SK-N-SH (cell line): ENCODE results near the gene HLA-DQA2. TPM values are rescaled to one million over a fixed set of nuclear protein-coding genes. Genes with fewer than 3 reads are reported as not detected.

Experiments
- CTCF ChIA-PET: fragments of 300-600, 350-600 bp; formaldehyde crosslinking; extraction: SDS; loops from one replicate; lab custom pipeline; 2021; lab: Yijun Ruan, JAX
- POLR2A ChIA-PET: fragments of 350-600 bp; sonication (Branson Sonifier 250); formaldehyde crosslinking; extraction: SDS; loops from one replicate; lab custom pipeline; 2020; ENCODE audit warnings: antibody characterized with exemption, inconsistent platforms; lab: Yijun Ruan, JAX
- DNase-seq: peaks from one replicate; pipeline ENCODE4 v3.0.0; 2012
- H2AFZ ChIP-seq: fragments of 200-600 bp; sonication (generic); 2 replicates; pipeline ENCODE4 v1.8.1; 2016; ENCODE audit warnings: antibody characterized with exemption, mild to moderate bottlenecking, low read depth
- H3F3A ChIP-seq: fragments of 200-600 bp; sonication (generic); replicated peaks from 2 replicates; pipeline ENCODE3; 2016; ENCODE audit warnings: antibody characterized with exemption, mild to moderate bottlenecking; ENCODE audit not compliant: insufficient read depth
- H3K27ac ChIP-seq, 2 experiments: fragments of 200-500 bp in 1 of 2; fragments of 200-600 bp in 1 of 2; sonication (Bioruptor generic) in 1 of 2; sonication (generic), shearing (Covaris generic) in 1 of 2; 2 replicates each; pipeline versions ENCODE4 v1.5.1 to v1.6.1; 2014 to 2016; ENCODE audit warnings: low read depth in 2 of 2, inconsistent platforms in 1 of 2, low read length in 1 of 2, mild to moderate bottlenecking in 1 of 2, mixed read lengths in 1 of 2
- H3K27me3 ChIP-seq: fragments of 200-600 bp; sonication (generic), shearing (Covaris generic); 2 replicates; pipeline ENCODE4 v1.6.1; 2016; ENCODE audit warnings: mixed run types; ENCODE audit not compliant: insufficient read depth
- H3K36me3 ChIP-seq, 2 experiments: fragments of 200-500 bp in 1 of 2; fragments of 200-600 bp in 1 of 2; sonication (Bioruptor generic) in 1 of 2; sonication (generic) in 1 of 2; replicated peaks in 1 of 2; 2 replicates each; pipeline versions ENCODE3 to v1.5.1; 2014 to 2016; ENCODE audit warnings: low read length in 1 of 2, mild to moderate bottlenecking in 1 of 2; ENCODE audit not compliant: insufficient read depth in 2 of 2, control insufficient read depth in 1 of 2
- H3K4me1 ChIP-seq, 2 experiments: fragments of 200-500 bp in 1 of 2; fragments of 200-600 bp in 1 of 2; sonication (Bioruptor generic) in 1 of 2; sonication (generic), shearing (Covaris generic) in 1 of 2; 2 replicates each; pipeline versions ENCODE4 v1.5.1 to v1.6.1; 2014 to 2016; ENCODE audit warnings: low read depth in 1 of 2, low read length in 1 of 2, mixed run types in 1 of 2; ENCODE audit not compliant: insufficient read depth in 2 of 2, control insufficient read depth in 1 of 2
- H3K4me2 ChIP-seq: fragments of 200-600 bp; sonication (generic), shearing (Covaris generic); 2 replicates; pipeline ENCODE4 v1.6.1; 2017; ENCODE audit warnings: mixed run types
- H3K4me3 ChIP-seq, 2 experiments: fragments of 200-500 bp in 1 of 2; fragments of 200-600 bp in 1 of 2; sonication (Bioruptor generic) in 1 of 2; sonication (generic), shearing (Covaris generic) in 1 of 2; 2 replicates each; pipeline versions ENCODE4 v1.5.1 to v1.8.1; 2014 to 2016; ENCODE audit warnings: low read depth in 2 of 2, inconsistent platforms in 1 of 2, low read length in 1 of 2, mild to moderate bottlenecking in 1 of 2, mixed read lengths in 1 of 2, moderate library complexity in 1 of 2
- H3K79me2 ChIP-seq: fragments of 200-600 bp; sonication (generic); 2 replicates; pipeline ENCODE4 v1.8.1; 2017; ENCODE audit warnings: mild to moderate bottlenecking; ENCODE audit not compliant: insufficient read depth
- H3K9ac ChIP-seq: fragments of 200-600 bp; sonication (generic); 2 replicates; pipeline ENCODE4 v1.6.1; 2017; ENCODE audit warnings: mixed run types
- H3K9me2 ChIP-seq: fragments of 200-600 bp; sonication (generic); 2 replicates; pipeline ENCODE4 v1.6.1; 2017; ENCODE audit warnings: mixed run types
- H3K9me3 ChIP-seq: fragments of 200-600 bp; sonication (generic); 2 replicates; pipeline ENCODE4 v1.6.1; 2017; ENCODE audit warnings: mixed run types, mild to moderate bottlenecking, moderate library complexity
- H4K20me1 ChIP-seq: fragments of 200-600 bp; sonication (generic); 2 replicates; pipeline ENCODE4 v1.6.1; 2017; ENCODE audit warnings: mild to moderate bottlenecking, mixed run types; ENCODE audit not compliant: insufficient read depth
- CHD2 ChIP-seq: fragments of 150-350 bp; IDR thresholded peaks from 2 replicates; pipeline ENCODE4 v1.6.1; 2018; ENCODE audit warnings: low read length; ENCODE audit not compliant: partially characterized antibody
- FOSL2 ChIP-seq: IDR thresholded peaks from 2 replicates; pipeline ENCODE4 v1.4.0; 2012; ENCODE audit warnings: low read depth, mild to moderate bottlenecking, moderate library complexity, borderline replicate concordance
- FOXJ3 ChIP-seq: sonication (generic); formaldehyde crosslinking; IDR thresholded peaks from 2 replicates; pipeline ENCODE4 v1.5.1; 2020; ENCODE audit warnings: mild to moderate bottlenecking, missing genetic modification reagents
- GATA2 ChIP-seq: sonication (generic); formaldehyde crosslinking; IDR thresholded peaks from 2 replicates; pipeline ENCODE4 v1.5.0; 2020; ENCODE audit warnings: mild to moderate bottlenecking, missing genetic modification reagents
- MEF2A ChIP-seq: IDR thresholded peaks from 2 replicates; pipeline ENCODE4 v1.4.0; 2012; ENCODE audit warnings: low read depth, borderline replicate concordance
- NRF1 ChIP-seq: IDR thresholded peaks from 2 replicates; pipeline ENCODE4 v1.6.1; 2012; ENCODE audit warnings: low read depth, mild to moderate bottlenecking, low read length
- POLR2AphosphoS5 ChIP-seq: IDR thresholded peaks from 2 replicates; pipeline ENCODE4 v1.6.1; 2012; ENCODE audit warnings: low read depth, low read length
- RAD21 ChIP-seq: IDR thresholded peaks from 2 replicates; pipeline ENCODE4 v1.6.1; 2012; ENCODE audit warnings: mild to moderate bottlenecking, low read length
- RCOR1 ChIP-seq: fragments of 150-350 bp; IDR thresholded peaks from 2 replicates; pipeline ENCODE4 v1.6.1; 2017; ENCODE audit warnings: antibody characterized with exemption, low read length
- RXRA ChIP-seq: IDR thresholded peaks from 2 replicates; pipeline ENCODE4 v1.4.0; 2012; ENCODE audit warnings: low read depth, mild to moderate bottlenecking, borderline replicate concordance
- SIN3A ChIP-seq: IDR thresholded peaks from 2 replicates; pipeline ENCODE4 v1.6.1; 2012; ENCODE audit warnings: low read depth, mild to moderate bottlenecking, low read length, moderate library complexity, borderline replicate concordance
- SMC3 ChIP-seq: IDR thresholded peaks from 2 replicates; pipeline ENCODE4 v1.6.1; 2012; ENCODE audit warnings: low read depth, low read length, improper control_type of control experiment
- TEAD4 ChIP-seq: IDR thresholded peaks from 2 replicates; pipeline ENCODE4 v1.4.0; 2012; ENCODE audit warnings: mild to moderate bottlenecking, borderline replicate concordance; ENCODE audit not compliant: insufficient read depth
- YY1 ChIP-seq: IDR thresholded peaks from 2 replicates; pipeline ENCODE4 v1.4.0; 2012; ENCODE audit warnings: low read depth, mild to moderate bottlenecking
- WGBS: methylation state at CpG from one replicate; pipeline ENCODE4 v1.1.6; 2017; ENCODE audit warnings: low lambda C conversion rate; 5-methylcytosine and 5-hydroxymethylcytosine counted together
- polyA plus RNA-seq, 3 experiments: library from polyadenylated mRNA; depleted of rRNA; stranded (reverse); fragments of >200 nt; gene quantifications; 2 replicates each; pipeline ENCODE4 v1.2.3, GENCODE V29; 2012
- TF ChIP-seq, protein P1 (sequence below): IDR thresholded peaks from 2 replicates; pipeline ENCODE4 v1.4.0; 2012; ENCODE audit warnings: low read depth
- TF ChIP-seq, protein P2 (sequence below): IDR thresholded peaks from 2 replicates; pipeline ENCODE4 v1.4.0; 2012; ENCODE audit warnings: low read depth, borderline replicate concordance
- TF ChIP-seq, protein P3 (sequence below): fragments of 150-350 bp; IDR thresholded peaks from 2 replicates; pipeline ENCODE4 v1.6.1; 2017; ENCODE audit warnings: antibody characterized with exemption, low read length, low read depth, borderline replicate concordance
- TF ChIP-seq, protein P4 (sequence below): IDR thresholded peaks from 2 replicates; pipeline ENCODE4 v1.4.0; 2012; ENCODE audit warnings: low read depth, borderline replicate concordance
- TF ChIP-seq, protein P5 (sequence below): fragments of 150-350 bp; IDR thresholded peaks from 2 replicates; pipeline ENCODE4 v1.6.1; 2016; ENCODE audit warnings: mild to moderate bottlenecking, low read depth, low read length
- TF ChIP-seq, protein P6 (sequence below): IDR thresholded peaks from 2 replicates; pipeline ENCODE4; 2012

The HLA-DQA2 gene
- polyA plus RNA-seq, 1 of the 3 experiments (the other 2 are of a cell fraction) = not detected

DNA sequence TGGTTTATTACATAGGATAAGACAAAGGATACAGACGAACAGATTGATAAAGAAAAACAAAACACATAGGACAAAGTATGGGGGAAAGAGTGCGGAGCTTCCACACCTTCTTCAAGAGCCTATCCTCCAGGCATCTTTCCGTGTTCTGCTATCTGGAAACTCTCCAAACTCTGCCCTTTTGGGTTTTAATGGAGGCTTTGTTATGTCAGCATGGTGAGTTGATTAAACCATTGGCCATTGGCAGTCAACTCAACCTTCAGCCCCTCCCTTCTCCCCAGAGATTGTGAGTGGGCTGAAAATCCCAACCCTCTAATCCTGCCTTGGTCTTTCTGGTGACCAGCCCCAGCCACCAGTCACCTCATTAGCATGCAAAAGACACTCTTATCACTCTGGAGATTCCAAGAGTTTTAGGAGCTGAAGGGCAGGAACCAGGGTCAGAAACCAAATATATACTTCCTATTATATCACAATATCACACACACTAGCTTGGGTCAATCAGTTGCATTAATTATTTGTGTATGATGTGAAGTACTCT is 51.8 kb downstream of the HLA-DQA2 start:
- Histone ChIP-seq H4K20me1 (no peaks in the 10 kb centered on the region), H3K79me2 (no peaks in the 10 kb centered on the region), H3K9ac (no peak overlapping the region), H3F3A (no peaks in the 10 kb centered on the region), H3K4me2 (no peak overlapping the region), H3K4me3 (no peak overlapping the region), H3K27me3 (peaks cover 56% of the 10 kb centered on the region; the same call in 1 of the 2 replicates), H3K4me1 (no peaks in the 10 kb centered on the region; a peak in 1 of 4 replicates), H3K9me3 (no peaks in the 10 kb centered on the region), H3K9me2 (no peaks in the 10 kb centered on the region), H3K36me3 (no peaks in the 10 kb centered on the region), H3K27ac (no peak overlapping the region), H2AFZ (no peak overlapping the region)
- 2% methylated on average over 3 of the region's 3 CpGs for WGBS
- no peak for TF ChIP-seq SMC3
- TF ChIP-seq MEF2A = no peak
- no peak for TF ChIP-seq RXRA
- TF ChIP-seq, protein P1, sequence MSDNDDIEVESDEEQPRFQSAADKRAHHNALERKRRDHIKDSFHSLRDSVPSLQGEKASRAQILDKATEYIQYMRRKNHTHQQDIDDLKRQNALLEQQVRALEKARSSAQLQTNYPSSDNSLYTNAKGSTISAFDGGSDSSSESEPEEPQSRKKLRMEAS = no peak
- no peak for DNase-seq
- POLR2A ChIA-PET = no interaction called here
- CTCF ChIA-PET = interaction anchor here (0.8 to 2.6 kb wide), 3 partner anchors 9 to 379 kb away, joined by 3 to 10 read pairs (median 3); no protein-coding TSS in a partner anchor

DNA sequence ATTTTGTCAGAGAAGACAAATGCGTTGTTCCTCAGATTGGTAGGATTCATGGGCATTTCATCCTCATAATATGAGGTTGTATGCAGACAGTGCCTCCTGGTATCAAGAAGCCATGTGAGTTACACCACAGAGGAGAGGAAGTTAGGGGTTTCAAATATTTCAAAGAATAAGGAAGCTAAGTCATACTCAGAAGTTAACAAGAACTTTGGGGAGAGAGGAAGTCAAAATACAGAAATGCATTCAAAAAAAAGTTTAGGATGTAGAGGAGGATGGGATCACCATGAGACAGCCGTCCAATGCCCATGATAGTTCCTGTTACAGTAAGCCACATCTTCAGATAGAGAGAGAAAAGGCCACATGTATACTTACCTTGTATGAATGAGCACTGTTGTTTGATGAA is 53.3 kb downstream of the HLA-DQA2 start:
- H3K27ac ChIP-seq = no peak overlapping the region
- ChIA-PET POLR2A (no interaction called here), CTCF (interaction anchor here (0.5 to 2.6 kb wide), 4 partner anchors 9 to 562 kb away, joined by 3 to 10 read pairs (median 3); no protein-coding TSS in a partner anchor)
- 6% methylated on average over 2 of the region's 2 CpGs for WGBS
- no peaks in the 10 kb centered on the region for H3K9me2 ChIP-seq
- no peaks in the 10 kb centered on the region; a peak in 1 of 4 replicates for H3K4me1 ChIP-seq
- no peak overlapping the region for H3K9ac ChIP-seq
- no peaks in the 10 kb centered on the region for H3F3A ChIP-seq
- H3K9me3 ChIP-seq = no peaks in the 10 kb centered on the region
- H2AFZ ChIP-seq = no peak overlapping the region
- no peak overlapping the region for H3K4me3 ChIP-seq
- TF ChIP-seq, protein P2, sequence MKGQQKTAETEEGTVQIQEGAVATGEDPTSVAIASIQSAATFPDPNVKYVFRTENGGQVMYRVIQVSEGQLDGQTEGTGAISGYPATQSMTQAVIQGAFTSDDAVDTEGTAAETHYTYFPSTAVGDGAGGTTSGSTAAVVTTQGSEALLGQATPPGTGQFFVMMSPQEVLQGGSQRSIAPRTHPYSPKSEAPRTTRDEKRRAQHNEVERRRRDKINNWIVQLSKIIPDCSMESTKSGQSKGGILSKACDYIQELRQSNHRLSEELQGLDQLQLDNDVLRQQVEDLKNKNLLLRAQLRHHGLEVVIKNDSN = no peak
- TF ChIP-seq, protein P3, sequence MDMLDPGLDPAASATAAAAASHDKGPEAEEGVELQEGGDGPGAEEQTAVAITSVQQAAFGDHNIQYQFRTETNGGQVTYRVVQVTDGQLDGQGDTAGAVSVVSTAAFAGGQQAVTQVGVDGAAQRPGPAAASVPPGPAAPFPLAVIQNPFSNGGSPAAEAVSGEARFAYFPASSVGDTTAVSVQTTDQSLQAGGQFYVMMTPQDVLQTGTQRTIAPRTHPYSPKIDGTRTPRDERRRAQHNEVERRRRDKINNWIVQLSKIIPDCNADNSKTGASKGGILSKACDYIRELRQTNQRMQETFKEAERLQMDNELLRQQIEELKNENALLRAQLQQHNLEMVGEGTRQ = no peak
- TF ChIP-seq, protein P4, sequence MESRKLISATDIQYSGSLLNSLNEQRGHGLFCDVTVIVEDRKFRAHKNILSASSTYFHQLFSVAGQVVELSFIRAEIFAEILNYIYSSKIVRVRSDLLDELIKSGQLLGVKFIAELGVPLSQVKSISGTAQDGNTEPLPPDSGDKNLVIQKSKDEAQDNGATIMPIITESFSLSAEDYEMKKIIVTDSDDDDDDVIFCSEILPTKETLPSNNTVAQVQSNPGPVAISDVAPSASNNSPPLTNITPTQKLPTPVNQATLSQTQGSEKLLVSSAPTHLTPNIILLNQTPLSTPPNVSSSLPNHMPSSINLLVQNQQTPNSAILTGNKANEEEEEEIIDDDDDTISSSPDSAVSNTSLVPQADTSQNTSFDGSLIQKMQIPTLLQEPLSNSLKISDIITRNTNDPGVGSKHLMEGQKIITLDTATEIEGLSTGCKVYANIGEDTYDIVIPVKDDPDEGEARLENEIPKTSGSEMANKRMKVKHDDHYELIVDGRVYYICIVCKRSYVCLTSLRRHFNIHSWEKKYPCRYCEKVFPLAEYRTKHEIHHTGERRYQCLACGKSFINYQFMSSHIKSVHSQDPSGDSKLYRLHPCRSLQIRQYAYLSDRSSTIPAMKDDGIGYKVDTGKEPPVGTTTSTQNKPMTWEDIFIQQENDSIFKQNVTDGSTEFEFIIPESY = no peak
- TF ChIP-seq RAD21 (no peak), TEAD4 (no peak), RCOR1 (no peak), FOSL2 (no peak), POLR2AphosphoS5 (no peak), CHD2 (no peak), YY1 (no peak), MEF2A (no peak), GATA2 (CRISPR knock-in tag) (no peak), FOXJ3 (CRISPR knock-in tag) (no peak), SIN3A (no peak), NRF1 (no peak)
- TF ChIP-seq, protein P5, sequence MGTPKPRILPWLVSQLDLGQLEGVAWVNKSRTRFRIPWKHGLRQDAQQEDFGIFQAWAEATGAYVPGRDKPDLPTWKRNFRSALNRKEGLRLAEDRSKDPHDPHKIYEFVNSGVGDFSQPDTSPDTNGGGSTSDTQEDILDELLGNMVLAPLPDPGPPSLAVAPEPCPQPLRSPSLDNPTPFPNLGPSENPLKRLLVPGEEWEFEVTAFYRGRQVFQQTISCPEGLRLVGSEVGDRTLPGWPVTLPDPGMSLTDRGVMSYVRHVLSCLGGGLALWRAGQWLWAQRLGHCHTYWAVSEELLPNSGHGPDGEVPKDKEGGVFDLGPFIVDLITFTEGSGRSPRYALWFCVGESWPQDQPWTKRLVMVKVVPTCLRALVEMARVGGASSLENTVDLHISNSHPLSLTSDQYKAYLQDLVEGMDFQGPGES = no peak
- TF ChIP-seq, protein P6, sequence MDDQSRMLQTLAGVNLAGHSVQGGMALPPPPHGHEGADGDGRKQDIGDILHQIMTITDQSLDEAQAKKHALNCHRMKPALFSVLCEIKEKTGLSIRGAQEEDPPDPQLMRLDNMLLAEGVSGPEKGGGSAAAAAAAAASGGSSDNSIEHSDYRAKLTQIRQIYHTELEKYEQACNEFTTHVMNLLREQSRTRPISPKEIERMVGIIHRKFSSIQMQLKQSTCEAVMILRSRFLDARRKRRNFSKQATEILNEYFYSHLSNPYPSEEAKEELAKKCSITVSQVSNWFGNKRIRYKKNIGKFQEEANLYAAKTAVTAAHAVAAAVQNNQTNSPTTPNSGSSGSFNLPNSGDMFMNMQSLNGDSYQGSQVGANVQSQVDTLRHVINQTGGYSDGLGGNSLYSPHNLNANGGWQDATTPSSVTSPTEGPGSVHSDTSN = no peak
- no peaks in the 10 kb centered on the region for H4K20me1 ChIP-seq
- peaks cover 56% of the 10 kb centered on the region; the same call in 1 of the 2 replicates for H3K27me3 ChIP-seq
- no peaks in the 10 kb centered on the region for H3K36me3 ChIP-seq
- H3K4me2 ChIP-seq = no peak overlapping the region
- no peaks in the 10 kb centered on the region for H3K79me2 ChIP-seq
- DNase-seq = no peak
